NK-92 treated with Interleukin-12 subunit alpha and Interleukin-12 subunit beta, amount 100 ng/mL, for 24 hours (cell line): Measurements from ENCODE around the gene EVL.

ENCODE experiments used
- DNase-seq: peaks from one replicate; lab custom pipeline; 2025; lab: John Stamatoyannopoulos, UW

Gene EVL

DNA sequence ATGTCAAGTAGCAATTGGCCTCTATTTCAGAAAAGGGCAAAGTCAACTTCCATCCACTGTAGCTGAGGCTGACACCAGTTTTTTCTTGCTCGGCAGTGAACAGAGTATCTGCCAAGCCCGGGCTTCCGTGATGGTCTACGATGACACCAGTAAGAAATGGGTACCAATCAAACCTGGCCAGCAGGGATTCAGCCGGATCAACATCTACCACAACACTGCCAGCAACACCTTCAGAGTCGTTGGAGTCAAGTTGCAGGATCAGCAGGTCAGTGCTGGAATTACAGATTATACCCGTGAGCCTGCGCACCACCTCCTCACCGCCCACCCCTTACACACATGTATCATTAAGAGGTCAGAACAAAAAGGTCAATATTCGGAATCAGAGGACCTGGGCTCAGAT, 19.4 kb downstream of the EVL start:
- DNase-seq: no peak

DNA sequence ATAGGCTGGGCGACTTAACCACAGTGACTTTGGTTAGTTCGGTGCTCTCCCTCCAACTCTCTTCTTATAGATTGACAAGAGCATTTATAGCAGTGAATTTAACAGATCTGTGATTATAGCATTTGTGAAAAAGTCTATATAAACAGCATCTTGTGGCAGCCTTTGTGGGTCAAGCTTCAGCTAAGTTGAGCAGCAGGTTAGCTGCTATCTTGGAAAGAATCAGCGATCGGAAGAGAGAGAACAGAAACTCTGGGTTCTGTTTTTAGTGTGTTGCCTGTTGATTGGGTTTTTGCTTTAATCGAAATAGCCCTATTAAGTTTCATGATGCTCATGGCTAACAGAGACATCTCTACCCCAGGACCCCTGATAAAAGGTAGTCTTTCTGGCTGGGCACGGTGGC, 20.2 kb downstream of the EVL start:
- no peak for DNase-seq

DNA sequence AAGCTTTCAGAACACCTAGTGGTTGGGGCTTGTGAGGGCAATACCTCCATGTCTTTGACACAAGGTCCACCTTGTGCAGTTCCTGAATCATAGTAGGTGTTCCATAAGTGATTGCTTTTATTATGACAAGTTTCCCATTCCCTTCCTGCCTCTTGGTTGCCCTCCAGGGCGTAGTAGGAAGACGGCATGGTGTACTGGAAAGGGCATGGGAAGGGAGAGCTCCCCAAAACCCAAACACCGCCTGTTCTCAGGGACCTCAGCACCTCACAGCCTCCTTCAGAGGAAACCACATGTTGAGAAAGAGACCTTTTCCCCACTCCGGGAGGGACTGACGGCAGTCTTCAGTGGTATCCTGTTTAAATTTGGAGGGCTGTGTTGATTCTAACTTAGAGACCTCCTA, 21.1 kb downstream of the EVL start:
- no peak for DNase-seq

DNA sequence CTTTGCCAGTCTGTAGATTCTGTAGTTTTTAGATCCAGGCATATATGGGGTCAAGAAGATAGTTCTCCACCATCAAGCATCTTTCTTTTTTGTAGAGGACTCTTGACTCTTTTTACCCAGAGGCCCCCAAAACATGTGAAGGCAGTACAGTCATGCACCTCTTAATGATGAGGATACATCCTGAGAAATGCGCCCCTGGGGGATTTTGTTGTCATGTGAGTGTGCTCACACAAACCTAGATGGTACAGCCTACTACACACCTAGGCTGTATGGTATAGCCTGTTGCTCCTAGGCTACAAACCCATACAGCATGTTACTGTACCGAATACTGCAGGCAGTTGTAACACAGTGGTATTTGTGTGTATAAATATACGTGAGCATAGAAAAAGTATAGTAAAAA, 23.0 kb downstream of the EVL start:
- no peak for DNase-seq

DNA sequence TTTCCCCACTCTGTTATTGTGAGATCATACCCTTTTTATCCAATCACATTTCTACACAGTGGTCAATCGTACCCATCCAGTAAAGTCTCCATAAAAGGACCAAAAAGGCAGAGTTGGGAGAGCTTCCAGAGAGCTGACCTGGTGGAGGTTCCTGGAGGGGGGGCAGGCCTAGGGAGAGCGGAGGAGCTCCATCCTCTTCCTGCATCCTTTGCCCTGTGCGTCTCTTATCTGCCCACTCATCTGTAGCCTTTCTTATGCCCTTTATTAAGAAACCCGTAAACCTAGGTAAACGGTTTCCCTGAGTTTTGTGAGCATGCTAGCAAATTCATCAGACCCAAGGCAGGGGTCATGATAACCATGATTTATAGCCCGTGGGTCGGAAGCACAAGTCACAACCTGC, 26.2 kb downstream of the EVL start:
- no peak for DNase-seq

DNA sequence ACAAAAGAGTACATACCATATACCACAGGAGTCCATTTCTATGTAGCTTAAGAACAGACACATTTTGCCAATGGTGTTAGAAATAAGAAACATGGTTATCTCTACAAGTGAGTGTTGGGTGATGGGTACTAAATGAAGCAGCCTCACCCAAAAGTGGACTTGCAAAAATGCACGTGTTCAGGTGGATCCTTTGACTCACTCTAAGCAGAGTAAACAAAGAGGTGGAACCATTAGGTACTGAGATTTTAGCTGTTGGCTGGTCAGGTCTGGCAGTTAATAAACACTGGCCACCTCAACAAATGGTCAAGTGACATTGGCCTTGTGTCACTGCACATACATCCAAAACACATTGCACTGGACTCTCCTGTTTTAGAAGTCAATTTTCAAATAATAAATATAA, 27.6 kb downstream of the EVL start:
- no peak for DNase-seq

DNA sequence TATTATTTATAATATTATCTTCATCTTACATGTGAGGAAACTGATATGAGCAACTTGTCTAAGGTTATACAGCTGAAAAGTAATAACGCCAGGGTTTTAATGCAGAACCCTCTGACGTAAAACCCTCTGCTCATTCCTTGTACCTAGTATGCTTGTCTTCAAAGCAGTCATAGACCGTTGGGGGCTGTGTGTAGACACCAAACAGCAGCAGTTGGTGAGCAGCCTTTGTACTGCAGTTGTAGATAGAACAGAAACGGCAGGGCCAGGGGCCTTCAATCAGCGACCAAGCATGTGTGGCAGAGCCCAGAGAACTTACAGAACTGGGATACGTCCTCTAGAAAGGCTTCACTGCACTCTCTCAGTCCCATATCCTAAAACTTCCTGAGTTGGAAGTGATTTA, 28.1 kb downstream of the EVL start:
- no peak for DNase-seq

DNA sequence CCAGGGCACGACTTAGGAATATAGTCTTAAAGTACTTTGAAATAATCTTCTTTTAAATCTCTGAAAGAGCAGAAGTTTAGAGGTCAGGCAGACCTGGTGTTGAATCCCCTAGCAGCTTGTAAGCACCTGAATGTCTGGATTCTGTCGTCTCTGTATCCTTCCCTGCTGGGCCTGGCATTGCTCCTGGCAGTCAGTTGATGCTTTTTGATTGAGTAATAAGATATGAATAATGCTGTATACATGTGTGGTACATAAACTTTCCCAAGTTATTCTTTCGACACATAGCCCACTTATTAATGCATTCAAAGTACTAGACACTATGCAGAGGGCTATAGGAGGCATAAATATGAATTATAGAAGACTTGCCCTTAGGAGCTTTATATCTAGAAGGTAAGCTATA, 31.4 kb downstream of the EVL start:
- no peak for DNase-seq

DNA sequence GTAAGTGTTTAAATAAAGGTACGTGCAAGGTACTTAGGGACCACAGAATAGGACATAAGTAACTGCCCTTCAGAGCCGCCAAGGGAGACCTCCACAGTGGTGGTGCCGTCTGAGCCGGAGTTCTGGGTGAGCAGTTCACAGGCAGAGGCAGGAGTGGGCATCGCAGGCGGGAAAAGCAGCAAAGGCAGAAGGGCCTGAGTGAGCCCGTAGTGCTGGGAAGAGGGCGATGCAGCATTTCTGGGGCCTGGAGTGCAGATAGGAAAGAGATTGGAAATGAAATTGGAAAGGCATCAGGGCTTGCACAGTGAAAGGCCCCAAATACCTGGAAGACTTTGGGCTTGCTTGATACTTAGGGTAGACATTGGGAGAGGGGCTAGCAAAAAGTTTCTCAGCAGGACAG, 32.9 kb downstream of the EVL start:
- DNase-seq: no peak

DNA sequence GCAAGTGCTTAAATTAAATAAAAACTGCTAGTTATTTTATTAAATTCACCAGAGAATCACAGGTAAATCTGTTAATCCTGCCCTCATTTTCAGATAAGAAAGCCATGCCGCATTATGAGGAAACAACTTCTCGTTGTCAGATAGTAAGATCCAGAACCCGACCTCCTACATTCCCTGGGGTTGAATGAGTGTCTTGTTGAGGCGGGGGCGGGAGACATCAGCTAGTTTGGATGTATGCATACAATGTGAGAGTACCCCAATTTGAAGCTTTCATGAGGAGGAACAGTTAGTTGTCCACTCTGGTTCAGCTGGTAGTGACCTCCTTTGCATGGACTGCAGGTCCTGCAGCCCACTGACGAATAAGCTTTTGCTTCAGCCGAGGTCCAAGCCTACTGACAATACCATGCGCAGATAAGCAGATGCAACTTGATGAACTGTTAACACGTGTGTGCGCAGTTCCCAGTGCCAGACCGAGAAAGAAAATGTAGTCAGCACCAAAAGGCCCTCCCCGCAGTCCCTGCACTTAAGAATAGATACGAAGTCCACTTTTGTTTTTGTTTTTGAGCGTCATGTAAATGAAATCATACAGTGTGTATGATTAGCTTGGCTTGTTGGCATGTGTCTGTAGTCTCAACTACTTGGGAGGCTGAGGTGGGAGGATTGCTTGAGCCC, 34.9 kb downstream of the EVL start:
- DNase-seq: no peak

DNA sequence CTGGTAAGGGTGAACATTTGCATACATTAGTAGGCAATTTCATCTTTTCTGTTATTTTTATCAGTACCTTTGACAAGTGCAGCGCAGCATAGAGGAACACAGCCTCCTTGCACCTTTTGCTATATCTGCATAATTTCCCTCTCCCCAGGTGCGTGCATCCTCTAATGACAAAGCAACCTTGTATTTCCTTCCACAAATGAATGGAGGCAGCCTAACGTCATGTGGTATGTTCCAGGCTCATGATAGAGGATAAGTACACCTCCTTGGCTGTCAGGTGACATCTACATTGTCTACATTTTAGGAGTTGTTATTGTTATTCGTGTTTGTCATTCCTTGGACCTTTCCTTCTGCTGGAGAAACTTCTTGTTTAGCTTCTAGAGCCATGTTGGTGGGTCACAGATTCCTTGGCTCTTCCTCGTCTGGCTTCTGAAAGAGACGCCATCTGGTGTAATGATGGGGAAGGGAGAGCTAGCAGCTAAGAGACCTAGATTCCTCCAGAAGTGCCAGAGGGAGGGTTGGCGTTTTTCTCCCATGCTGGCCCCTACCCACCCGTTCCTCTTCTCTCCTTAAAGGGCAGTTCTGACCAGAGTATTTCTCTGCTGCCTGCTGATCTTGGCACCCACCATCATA, 37.0 kb downstream of the EVL start:
- no peak for DNase-seq

DNA sequence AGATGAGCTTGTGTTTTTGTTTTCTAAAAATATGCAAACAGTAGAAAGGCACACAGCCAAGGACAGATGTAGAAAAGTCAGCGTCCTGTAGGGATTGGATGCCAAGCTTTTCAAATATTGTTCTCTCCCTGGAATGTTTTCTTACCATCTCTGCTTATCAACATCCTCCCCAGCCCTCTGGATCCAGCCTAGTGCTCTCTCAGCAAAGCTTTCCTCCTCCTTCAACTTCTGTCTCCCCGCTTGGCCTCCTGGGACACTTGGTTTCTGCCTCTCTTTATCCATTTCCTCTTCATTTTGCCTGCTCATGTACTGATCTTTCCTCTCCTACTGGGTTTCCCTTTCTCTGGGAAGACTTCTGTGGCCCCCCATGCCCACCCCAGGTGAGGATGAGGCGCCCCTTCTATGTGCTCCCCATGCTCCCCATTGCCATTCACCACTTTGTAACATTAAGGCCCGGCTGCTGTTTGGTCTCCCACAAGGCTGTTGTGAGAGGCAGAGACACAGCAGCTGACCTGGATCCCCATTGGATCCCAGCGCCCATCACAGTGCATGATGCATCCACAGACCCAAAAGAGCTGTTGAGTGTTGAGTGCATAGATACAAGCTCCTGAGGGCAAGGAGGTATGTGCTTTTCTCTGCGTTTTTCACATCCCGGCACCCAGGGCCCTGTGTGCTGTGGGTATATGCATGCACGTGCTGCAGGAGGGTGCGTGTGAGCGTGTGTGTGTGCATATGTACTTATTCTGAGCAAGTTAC, 38.2 kb downstream of the EVL start:
- DNase-seq: no peak

DNA sequence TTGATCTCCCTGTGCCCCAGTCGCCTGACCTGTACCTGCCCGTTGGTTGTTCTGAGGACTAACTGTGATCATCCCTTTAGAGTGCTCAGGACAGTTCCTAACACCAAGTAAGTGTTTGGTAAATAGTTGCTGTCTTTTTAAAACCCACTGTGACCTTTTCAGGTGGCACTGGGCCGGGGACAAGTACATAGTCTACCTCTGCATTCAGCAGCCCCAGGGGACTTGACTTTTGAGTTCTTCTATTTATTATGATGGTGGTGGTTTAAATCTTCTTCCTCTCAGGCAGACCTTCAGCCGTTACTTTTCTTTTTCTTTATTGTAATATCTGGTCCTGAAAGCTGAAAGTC, 38.8 kb downstream of the EVL start:
- DNase-seq: no peak

DNA sequence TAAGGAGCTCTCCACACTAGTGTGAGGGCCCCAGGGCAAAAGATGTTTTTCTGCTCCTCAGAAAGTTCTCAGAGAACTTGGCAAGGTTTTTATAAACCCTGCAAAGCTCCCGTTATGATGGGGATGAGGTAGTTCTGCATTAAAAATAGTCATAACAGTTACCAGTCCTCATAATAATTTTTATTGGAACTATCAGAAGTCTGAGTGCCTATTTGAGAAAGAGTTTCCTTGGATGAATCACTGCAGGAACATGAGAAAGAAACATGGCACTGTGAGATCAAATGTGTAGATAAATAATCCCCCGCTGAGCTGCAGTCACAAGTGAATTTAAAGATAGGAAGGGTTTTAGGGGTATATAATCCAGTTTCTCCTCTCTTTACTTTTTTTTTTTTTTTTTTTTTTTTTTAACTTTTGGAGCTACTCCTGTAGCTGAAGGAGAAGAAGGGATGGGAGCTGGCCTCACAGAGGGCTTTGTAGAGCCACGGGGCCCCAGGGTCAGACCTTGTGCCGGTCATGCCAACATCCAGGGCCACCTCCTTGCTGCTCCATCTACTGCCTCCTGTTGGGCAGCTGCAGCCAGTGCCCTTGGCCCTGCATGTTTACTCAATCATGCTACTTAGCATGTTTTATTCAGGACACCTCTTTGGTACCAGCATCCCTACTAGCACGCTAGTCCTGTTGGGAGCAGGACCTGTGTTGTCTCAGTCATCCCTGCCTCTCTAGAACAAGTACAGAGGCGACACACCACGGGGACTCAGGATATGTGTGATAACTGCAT, 39.5 kb downstream of the EVL start:
- DNase-seq: no peak

DNA sequence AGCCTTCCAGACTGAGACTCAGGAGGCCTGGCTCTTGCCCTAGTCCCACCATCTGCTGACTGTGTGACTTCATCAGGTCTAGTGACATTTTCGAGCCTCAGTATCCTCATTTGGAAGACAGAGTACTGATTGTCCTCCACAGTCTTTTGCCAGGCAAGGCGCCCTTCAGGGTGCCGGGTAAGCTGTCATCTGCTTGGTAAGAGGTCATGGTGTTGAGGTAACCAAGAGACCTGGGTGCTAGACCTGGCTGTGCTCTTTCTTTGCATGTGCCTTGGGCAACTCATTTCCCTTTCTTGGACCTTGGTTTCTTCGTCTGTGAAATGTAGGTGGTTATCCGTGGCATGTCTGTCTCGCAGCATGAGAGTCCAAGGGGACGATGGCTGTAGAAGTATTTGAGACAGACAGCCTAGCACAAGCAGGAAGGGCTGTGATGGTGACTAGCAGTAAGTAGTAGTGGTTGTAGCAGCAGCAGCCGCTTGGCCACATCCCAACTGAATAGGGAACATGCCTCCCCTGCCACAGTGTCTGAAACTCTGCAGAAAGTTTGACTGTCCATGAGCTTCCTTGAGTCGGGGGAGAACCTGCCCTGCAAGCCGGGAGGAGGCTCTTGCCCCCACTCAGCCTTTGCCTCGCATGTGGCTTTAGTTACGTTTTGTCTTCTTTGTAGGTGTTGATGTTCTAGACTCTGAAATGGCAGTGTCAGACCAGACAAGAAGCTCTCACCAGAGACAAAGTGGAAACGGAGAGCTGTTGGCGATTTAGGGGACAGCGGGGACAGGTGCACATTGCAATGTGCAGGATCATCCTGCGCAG, 40.3 kb downstream of the EVL start:
- no peak for DNase-seq

DNA sequence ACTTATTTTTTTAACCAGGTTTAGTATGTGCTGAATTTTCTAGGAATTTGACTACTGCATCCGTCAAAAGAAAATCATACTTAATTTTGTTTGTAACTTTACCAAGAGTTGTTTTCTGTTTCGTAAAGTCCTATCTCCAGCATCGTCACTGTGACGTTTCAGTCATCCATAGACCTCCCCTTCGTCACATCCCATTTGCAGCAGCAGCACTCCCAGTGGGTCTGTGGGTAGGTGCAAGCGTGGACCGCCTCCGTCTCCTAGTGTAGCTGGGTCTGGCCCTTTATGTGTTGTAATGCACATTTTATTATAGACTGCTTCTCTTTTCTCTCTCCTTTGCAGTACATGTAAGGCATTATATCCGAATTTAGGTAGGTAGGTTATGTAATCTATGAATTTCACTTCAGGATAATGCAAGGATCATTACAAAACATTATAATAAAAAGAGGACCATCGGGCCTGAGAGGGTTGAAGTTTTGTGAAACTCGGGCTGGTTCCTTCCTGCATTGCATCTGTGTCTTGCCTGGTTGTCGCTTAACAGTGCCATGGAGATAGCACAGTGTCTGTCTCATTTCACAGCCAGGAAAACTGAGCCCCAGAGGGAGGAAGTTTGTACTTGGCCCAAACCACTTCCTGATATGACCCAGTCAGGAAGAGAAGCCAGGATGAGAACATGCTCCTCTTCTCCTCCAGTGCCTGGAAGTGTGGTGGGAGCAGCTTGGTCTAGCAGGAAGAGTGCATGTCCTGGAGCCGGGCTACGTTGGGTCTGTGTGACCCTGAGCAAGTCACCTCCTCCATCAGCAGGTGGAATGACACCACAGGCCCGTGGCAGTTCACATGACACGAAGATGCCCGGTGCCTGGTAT, 41.3 kb downstream of the EVL start:
- DNase-seq: no peak

DNA sequence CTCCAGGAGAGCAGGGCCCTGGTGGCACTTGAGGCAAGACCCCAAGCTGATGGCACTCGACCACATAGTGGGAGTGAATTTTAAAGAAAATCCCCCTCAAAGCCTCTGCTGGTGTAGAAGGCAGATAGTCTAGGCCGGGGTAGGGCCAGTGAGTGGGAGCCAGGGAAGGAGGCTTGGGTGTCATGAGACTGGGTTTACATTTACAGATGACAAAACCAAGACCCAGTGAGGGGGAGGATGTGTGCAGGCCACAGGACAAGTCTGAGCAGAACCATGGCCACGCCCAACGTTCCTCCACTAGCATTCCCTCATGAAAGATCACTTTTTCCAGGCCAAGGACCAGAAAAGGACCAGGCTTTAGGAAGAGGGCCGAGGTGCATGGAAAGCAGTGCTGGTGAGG, 42.0 kb downstream of the EVL start:
- DNase-seq: no peak

DNA sequence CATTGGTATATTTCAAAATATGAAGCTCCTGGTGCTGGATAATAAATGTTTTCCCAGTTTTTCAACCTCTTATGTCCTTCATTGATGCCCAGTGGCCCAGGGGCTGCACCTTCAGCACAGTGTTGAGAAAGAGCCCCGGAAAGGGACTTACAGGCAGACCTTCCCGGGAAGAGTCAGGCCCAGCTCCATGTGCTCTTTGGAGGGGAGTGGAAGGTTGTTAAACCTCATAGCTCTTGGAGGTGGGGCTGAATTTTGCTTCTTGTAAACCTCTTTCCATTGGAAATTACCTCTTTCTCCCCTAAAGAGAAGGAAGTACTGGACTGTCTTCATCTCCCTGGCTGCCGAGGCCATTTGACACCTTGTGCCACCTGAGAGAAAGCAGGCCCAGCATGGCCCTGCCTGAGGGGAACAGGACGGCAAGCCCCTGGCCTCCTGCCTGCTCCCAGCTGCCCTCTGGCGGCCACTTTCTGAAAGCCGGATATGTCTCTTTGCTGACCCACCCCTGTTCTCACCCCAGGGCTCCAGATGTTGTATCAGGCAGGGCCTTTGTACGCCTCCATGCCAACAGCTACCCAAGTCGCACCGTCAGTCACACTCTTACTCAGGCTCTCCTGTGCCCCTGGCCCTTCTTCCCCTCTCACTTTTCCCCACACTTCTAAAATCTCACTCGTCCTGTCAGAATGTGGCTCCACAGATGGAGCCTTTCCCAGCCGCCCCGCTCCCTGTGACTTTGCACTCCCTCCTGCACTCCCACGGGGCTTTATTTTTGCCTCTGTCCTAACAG, 43.0 kb downstream of the EVL start:
- DNase-seq: peak; percentile 53

DNA sequence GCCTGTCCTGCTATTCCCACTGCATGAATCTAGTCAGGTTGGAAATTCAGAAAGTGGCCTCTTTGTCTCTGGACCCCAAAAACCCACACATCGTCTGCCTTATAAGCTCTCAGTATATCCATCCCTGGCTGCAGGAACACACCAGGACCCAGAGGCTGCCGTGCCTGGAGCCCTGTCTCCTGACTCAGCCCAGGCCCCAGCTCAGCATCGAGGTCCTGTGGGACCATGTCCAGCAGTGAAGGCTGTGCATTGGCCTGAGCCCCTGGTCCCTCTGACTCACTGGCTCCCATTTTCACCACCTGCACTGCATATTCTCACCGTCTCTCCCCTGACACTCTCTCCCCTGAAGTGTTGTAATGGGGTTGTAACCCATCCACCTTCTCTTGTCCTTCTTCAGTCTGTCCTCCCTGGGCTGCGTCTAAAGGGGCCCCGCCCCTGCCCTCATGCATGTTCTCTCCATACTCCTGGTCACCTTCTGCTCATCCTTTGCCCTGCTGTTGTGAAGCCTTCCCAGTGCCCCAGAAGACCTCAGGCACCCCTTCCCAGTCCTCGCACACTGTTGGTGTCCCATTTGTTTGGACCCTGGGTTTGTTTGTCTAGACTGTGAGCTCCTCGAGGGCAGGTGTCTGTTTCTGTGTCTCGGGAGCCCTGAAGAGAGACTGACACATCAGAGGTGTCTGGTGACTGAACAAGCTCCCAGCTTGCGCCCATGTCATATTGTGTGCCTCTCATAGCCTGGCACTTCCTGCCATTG, 43.8 kb downstream of the EVL start:
- no peak for DNase-seq

DNA sequence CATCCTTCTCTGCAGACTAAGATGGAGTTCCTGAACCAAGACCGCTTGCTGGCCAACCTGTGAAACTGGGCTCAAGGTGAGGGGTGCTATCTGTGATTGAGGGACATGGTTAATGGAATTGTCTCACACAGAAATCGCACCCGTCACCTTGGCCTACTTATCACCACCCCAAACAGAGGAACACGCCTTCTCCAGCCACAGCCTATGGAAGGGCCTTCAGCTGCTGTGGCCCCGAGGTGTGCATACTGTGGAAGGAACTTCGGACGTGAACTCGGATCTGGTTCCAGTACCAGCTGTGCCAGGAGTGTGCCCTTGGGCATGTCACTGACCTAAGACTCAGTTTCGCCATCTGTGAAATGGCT, 44.4 kb downstream of the EVL start:
- no peak for DNase-seq
